ENCODE results near the gene SLC35F4. TPM values are rescaled to one million over a fixed set of nuclear protein-coding genes. Genes with fewer than 3 reads are reported as not detected.

Gene SLC35F4
- total and polyA plus RNA-seq, 2 of the 8 experiments (the other 6 are each of a cell fraction or from before 2014, with no cell fraction given), result not detected

DNA sequence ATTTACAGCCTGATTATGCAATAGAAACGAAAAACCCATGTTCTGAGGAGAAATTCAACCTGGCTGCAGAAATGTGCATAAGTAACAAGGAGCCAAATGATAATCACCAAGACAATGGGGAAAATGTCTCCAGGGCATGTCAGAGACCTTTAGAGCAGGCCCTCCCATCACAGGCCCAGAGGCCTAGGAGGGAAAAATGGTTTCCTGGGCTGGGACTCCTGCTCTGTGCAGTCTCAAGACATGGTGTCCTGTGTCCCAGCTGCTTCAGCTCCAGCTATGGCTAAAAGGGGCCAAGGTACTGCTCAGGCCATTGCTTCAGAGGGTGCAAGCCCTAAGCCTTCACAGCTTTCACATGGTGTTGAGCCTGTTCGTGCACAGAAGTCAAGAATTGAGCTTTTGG, 156.0 kb downstream of the SLC35F4 start (continued):
- TF ChIP-seq, protein P1, sequence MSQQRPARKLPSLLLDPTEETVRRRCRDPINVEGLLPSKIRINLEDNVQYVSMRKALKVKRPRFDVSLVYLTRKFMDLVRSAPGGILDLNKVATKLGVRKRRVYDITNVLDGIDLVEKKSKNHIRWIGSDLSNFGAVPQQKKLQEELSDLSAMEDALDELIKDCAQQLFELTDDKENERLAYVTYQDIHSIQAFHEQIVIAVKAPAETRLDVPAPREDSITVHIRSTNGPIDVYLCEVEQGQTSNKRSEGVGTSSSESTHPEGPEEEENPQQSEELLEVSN (IDR thresholded peaks at IDR 0.05), result no peak
- no peak for TF ChIP-seq EGR1 (IDR thresholded peaks at IDR 0.05; ENCODE audit: borderline replicate concordance, low read depth, low read length)
